Smooth muscle cell (in vitro differentiated cells): ENCODE data around the gene MAPK7. TPM values are rescaled to one million over a fixed set of nuclear protein-coding genes. Genes with fewer than 3 reads are reported as not detected.

Experiments used
- DNase-seq: peaks from one replicate; lab custom pipeline; 2025; ENCODE audit not compliant: unreplicated experiment; lab: John Stamatoyannopoulos, UW
- H2AFZ ChIP-seq: fragments of 200-600 bp; sonication (generic); 2 replicates; pipeline ENCODE4 v1.6.0; 2016; ENCODE audit warnings: antibody characterized with exemption, low read depth, mild to moderate bottlenecking
- H3F3A ChIP-seq: fragments of 200-600 bp; sonication (generic); 2 replicates; pipeline ENCODE4 v1.6.0; 2017; ENCODE audit warnings: antibody characterized with exemption, low read depth
- H3K27ac ChIP-seq: fragments of 200-600 bp; sonication (generic); 2 replicates; pipeline ENCODE4 v1.5.1; 2016; ENCODE audit warnings: low read depth, mild to moderate bottlenecking
- H3K27me3 ChIP-seq: fragments of 200-600 bp; sonication (generic); 2 replicates; pipeline ENCODE4 v1.6.1; 2016; ENCODE audit warnings: low read depth, mild to moderate bottlenecking
- H3K36me3 ChIP-seq: fragments of 200-600 bp; sonication (generic); 2 replicates; pipeline ENCODE4 v1.5.1; 2016; ENCODE audit warnings: low read depth
- H3K4me1 ChIP-seq: fragments of 200-600 bp; sonication (generic); 2 replicates; pipeline ENCODE4 v1.5.1; 2016; ENCODE audit warnings: low read depth
- H3K4me2 ChIP-seq: fragments of 200-600 bp; sonication (generic); 2 replicates; pipeline ENCODE4 v1.6.0; 2016; ENCODE audit warnings: mild to moderate bottlenecking
- H3K4me3 ChIP-seq: fragments of 200-600 bp; sonication (generic); 2 replicates; pipeline ENCODE4 v1.5.1; 2016; ENCODE audit warnings: mild to moderate bottlenecking
- H3K79me2 ChIP-seq: fragments of 200-600 bp; sonication (generic); 2 replicates; pipeline ENCODE4 v1.6.0; 2016; ENCODE audit warnings: low read depth, mild to moderate bottlenecking
- H3K9ac ChIP-seq: fragments of 200-600 bp; sonication (generic); 2 replicates; pipeline ENCODE4 v1.6.0; 2016; ENCODE audit warnings: low read depth
- H3K9me3 ChIP-seq: fragments of 200-600 bp; sonication (generic); replicated peaks from 2 replicates; pipeline ENCODE4 v1.5.1; 2016; ENCODE audit warnings: low read depth
- H4K20me1 ChIP-seq: fragments of 200-600 bp; sonication (generic); 2 replicates; pipeline ENCODE4 v1.6.0; 2016; ENCODE audit warnings: low read depth
- WGBS: methylation state at CpG from one replicate; pipeline ENCODE4 v1.1.7; 2016; ENCODE audit warnings: low lambda C conversion rate; 5-methylcytosine and 5-hydroxymethylcytosine counted together
- polyA plus RNA-seq: library from polyadenylated mRNA; unstranded; fragments of >200 nt; fragmentation: Nextera tagmentation; extraction: Ambion mirVana; gene quantifications from 2 replicates; pipeline ENCODE4 v1.2.1, GENCODE V29; 2016
- total RNA-seq: library from RNA; depleted of rRNA; stranded (reverse); fragments of >200 nt; gene quantifications from 2 replicates; pipeline ENCODE4 v1.2.3, GENCODE V29; 2014
- TF ChIP-seq, protein P1 (sequence below): fragments of 200-600 bp; sonication (generic); IDR thresholded peaks from 2 replicates; pipeline ENCODE4 v1.5.1; 2017; ENCODE audit warnings: borderline replicate concordance, mild to moderate bottlenecking, antibody characterized with exemption; ENCODE audit not compliant: insufficient read depth, poor library complexity, severe bottlenecking

Gene MAPK7
- total and polyA plus RNA-seq, 2 experiments from 2014 or later, result 9.1 to 36.3 TPM

- Histone ChIP-seq H3K27me3 (no peaks in the 10 kb centered on the region), H3K27ac (peak overlapping the region; percentile 79), H3K9me3 (no peaks in the 10 kb centered on the region), H3F3A (peaks cover 26% of the 10 kb centered on the region), H4K20me1 (peaks cover 34% of the 10 kb centered on the region), H3K4me2 (peak overlapping the region; percentile 98), H3K4me1 (peaks cover 8% of the 10 kb centered on the region), H3K36me3 (no peaks in the 10 kb centered on the region), H3K4me3 (peak overlapping the region; percentile 71), H3K9ac (peak overlapping the region; percentile 71), H2AFZ (peak overlapping the region; percentile 75), H3K79me2 (peaks cover 24% of the 10 kb centered on the region)
- TF ChIP-seq, protein P1, sequence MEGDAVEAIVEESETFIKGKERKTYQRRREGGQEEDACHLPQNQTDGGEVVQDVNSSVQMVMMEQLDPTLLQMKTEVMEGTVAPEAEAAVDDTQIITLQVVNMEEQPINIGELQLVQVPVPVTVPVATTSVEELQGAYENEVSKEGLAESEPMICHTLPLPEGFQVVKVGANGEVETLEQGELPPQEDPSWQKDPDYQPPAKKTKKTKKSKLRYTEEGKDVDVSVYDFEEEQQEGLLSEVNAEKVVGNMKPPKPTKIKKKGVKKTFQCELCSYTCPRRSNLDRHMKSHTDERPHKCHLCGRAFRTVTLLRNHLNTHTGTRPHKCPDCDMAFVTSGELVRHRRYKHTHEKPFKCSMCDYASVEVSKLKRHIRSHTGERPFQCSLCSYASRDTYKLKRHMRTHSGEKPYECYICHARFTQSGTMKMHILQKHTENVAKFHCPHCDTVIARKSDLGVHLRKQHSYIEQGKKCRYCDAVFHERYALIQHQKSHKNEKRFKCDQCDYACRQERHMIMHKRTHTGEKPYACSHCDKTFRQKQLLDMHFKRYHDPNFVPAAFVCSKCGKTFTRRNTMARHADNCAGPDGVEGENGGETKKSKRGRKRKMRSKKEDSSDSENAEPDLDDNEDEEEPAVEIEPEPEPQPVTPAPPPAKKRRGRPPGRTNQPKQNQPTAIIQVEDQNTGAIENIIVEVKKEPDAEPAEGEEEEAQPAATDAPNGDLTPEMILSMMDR, result no peak
- DNase-seq, result peak; percentile 99
- WGBS, result under 1% methylated on average over 67 of the region's 67 CpGs
These were observed 489 bp upstream of the MAPK7 start for GRCh38 chr17:19377602-19378415.

GRCh38 chr17:19379361-19380065 lies 1.2 kb downstream of the MAPK7 start:
- 83% methylated on average over 13 of the region's 13 CpGs for WGBS

DNA sequence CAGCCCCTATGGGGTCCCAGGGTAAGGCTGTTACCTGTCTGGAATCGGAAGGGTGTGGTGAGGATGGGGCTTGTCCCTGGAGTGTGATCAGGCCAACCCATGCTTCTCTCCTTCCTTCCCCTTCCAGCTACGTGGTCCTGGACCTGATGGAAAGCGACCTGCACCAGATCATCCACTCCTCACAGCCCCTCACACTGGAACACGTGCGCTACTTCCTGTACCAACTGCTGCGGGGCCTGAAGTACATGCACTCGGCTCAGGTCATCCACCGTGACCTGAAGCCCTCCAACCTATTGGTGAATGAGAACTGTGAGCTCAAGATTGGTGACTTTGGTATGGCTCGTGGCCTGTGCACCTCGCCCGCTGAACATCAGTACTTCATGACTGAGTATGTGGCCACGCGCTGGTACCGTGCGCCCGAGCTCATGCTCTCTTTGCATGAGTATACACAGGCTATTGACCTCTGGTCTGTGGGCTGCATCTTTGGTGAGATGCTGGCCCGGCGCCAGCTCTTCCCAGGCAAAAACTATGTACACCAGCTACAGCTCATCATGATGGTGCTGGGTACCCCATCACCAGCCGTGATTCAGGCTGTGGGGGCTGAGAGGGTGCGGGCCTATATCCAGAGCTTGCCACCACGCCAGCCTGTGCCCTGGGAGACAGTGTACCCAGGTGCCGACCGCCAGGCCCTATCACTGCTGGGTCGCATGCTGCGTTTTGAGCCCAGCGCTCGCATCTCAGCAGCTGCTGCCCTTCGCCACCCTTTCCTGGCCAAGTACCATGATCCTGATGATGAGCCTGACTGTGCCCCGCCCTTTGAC lies 2.4 kb downstream of the MAPK7 start:
- Histone ChIP-seq H3F3A (peaks cover 27% of the 10 kb centered on the region), H3K9ac (no peak overlapping the region), H2AFZ (no peak overlapping the region), H3K36me3 (no peaks in the 10 kb centered on the region), H3K4me2 (no peak overlapping the region), H3K27me3 (no peaks in the 10 kb centered on the region), H3K9me3 (no peaks in the 10 kb centered on the region), H4K20me1 (peaks cover 56% of the 10 kb centered on the region), H3K4me3 (no peak overlapping the region), H3K79me2 (peaks cover 24% of the 10 kb centered on the region), H3K4me1 (peaks cover 11% of the 10 kb centered on the region), H3K27ac (no peak overlapping the region)
- TF ChIP-seq, protein P1, result no peak
- DNase-seq, result no peak
- 95% methylated on average over 27 of the region's 29 CpGs for WGBS

More at GRCh38 chr17:19379361-19380065, 1.2 kb downstream of the MAPK7 start:
- Histone ChIP-seq H3K9ac (peak overlapping the region; percentile 74), H3K4me3 (peak overlapping the region; percentile 71), H3K79me2 (peaks cover 24% of the 10 kb centered on the region), H3F3A (peaks cover 23% of the 10 kb centered on the region), H3K4me2 (peak overlapping the region; percentile 96), H3K36me3 (no peaks in the 10 kb centered on the region), H4K20me1 (peaks cover 49% of the 10 kb centered on the region), H3K27ac (peak overlapping the region; percentile 56), H3K27me3 (no peaks in the 10 kb centered on the region), H2AFZ (no peak overlapping the region), H3K4me1 (peaks cover 9% of the 10 kb centered on the region), H3K9me3 (no peaks in the 10 kb centered on the region)
- TF ChIP-seq, protein P1, result no peak
- no peak for DNase-seq
